Measurements from ENCODE around the gene MB21D2.

DNA sequence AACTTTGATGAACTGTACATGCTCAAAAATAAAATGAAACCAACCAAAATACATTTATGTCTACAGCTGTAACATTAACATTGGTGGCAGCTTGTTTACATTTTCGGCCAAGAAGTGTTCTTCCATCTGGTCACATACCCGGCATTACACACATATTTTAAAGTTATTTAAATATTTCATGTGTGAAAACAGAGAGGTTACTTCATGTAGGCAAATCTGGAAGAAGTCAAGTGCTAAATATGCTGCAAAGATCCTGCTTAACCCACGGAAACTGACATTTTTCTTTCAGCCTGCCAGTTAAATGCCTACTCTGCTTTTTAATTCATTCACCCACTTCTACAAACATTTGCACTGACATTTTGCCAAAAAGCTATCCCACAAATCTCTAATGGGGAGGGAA lies 69.7 kb downstream of the MB21D2 start:
- TF ChIP-seq, protein P1, sequence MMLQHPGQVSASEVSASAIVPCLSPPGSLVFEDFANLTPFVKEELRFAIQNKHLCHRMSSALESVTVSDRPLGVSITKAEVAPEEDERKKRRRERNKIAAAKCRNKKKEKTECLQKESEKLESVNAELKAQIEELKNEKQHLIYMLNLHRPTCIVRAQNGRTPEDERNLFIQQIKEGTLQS (IDR thresholded peaks at IDR 0.05), result no peak
- TF ChIP-seq CTCF (IDR thresholded peaks at IDR 0.05 in 2 of 3, conservative IDR thresholded peaks at IDR 0.05 in 1 of 3; ENCODE audit: borderline replicate concordance in 1 of 3, insufficient read depth in 1 of 3, low read depth in 2 of 3, low read length in 2 of 3) (no peak), POLR2A (IDR thresholded peaks at IDR 0.05; ENCODE audit: borderline replicate concordance, extremely low read depth, insufficient read depth, insufficient read length) (no peak), SIN3A (IDR thresholded peaks at IDR 0.05; ENCODE audit: low read depth) (no peak), TCF7L2 (IDR thresholded peaks at IDR 0.05; ENCODE audit: borderline replicate concordance, extremely low read depth, insufficient read depth, insufficient read length) (no peak)

Measured in HCT116 (cell line).